ENCODE results near the gene VEPH1.

GRCh38 chr3:157436583-157437291 lies 66.5 kb downstream of the VEPH1 start, which contains the start of gene PTX3:
- TF ChIP-seq CTCF (IDR thresholded peaks at IDR 0.05 in 4 of 5, conservative IDR thresholded peaks at IDR 0.05 in 1 of 5) (no peak), POLR2A (IDR thresholded peaks at IDR 0.05) (no peak)

All from gastrocnemius medialis (tissue), 4 donors.